Mesendoderm (in vitro differentiated cells): ENCODE measurements around the gene SCFD2.
"Not testable (repeated sequence)": the region's sequence is repeated elsewhere in the genome, so short reads cannot be mapped to it uniquely, and the experiment has no call there.

ENCODE experiments used
- DNase-seq: peaks from one replicate; pipeline ENCODE4 v3.0.0; 2013
- H2AK5ac ChIP-seq: 2 replicates; pipeline ENCODE4 v1.6.1; 2013; ENCODE audit warnings: low read length, inconsistent platforms
- H2BK120ac ChIP-seq: 2 replicates; pipeline ENCODE4 v1.6.1; 2013; ENCODE audit warnings: low read depth, mild to moderate bottlenecking, low read length, moderate library complexity, mixed read lengths
- H2BK15ac ChIP-seq: replicated peaks from 2 replicates; pipeline ENCODE4 v1.6.1; 2013; ENCODE audit warnings: low read depth, mild to moderate bottlenecking, moderate library complexity
- H2BK5ac ChIP-seq: 2 replicates; pipeline ENCODE4 v1.6.1; 2013; ENCODE audit warnings: low read length, inconsistent platforms
- H3K18ac ChIP-seq: 2 replicates; pipeline ENCODE4 v1.6.1; 2013; ENCODE audit warnings: mild to moderate bottlenecking, low read length, mixed read lengths
- H3K23ac ChIP-seq: one replicate; pipeline ENCODE4 v1.6.1; 2013; ENCODE audit warnings: low read length
- H3K27ac ChIP-seq: 2 replicates; pipeline ENCODE4 v1.5.1; 2013; ENCODE audit warnings: low read depth, mild to moderate bottlenecking, inconsistent platforms, low read length, moderate library complexity
- H3K27me3 ChIP-seq: 2 replicates; pipeline ENCODE4 v1.6.1; 2013; ENCODE audit warnings: low read length, control low read depth, mild to moderate bottlenecking, inconsistent platforms; ENCODE audit not compliant: insufficient read depth, poor library complexity
- H3K36me3 ChIP-seq: 2 replicates; pipeline ENCODE4 v1.6.1; 2013; ENCODE audit warnings: low read length, inconsistent platforms; ENCODE audit not compliant: control insufficient read depth, insufficient read depth
- H3K4ac ChIP-seq: one replicate; pipeline ENCODE4 v1.6.1; 2013; ENCODE audit warnings: low read depth, mild to moderate bottlenecking, low read length, moderate library complexity
- H3K4me1 ChIP-seq: 2 replicates; pipeline ENCODE4 v1.6.1; 2013; ENCODE audit warnings: low read depth, low read length, inconsistent platforms; ENCODE audit not compliant: control insufficient read depth
- H3K4me2 ChIP-seq: 2 replicates; pipeline ENCODE4 v1.6.1; 2013; ENCODE audit warnings: low read length
- H3K4me3 ChIP-seq: 2 replicates; pipeline ENCODE4 v1.5.1; 2013; ENCODE audit warnings: mild to moderate bottlenecking, low read length
- H3K56ac ChIP-seq: one replicate; pipeline ENCODE4 v1.6.1; 2013; ENCODE audit warnings: low read length
- H3K79me1 ChIP-seq: 2 replicates; pipeline ENCODE4 v1.6.1; 2013; ENCODE audit warnings: low read length, inconsistent platforms
- H3K79me2 ChIP-seq: 2 replicates; pipeline ENCODE4 v1.6.1; 2013; ENCODE audit warnings: mild to moderate bottlenecking, low read length; ENCODE audit not compliant: control insufficient read depth, insufficient read depth
- H3K9ac ChIP-seq: 2 replicates; pipeline ENCODE4 v1.6.1; 2013; ENCODE audit warnings: low read length, inconsistent platforms
- H4K5ac ChIP-seq: one replicate; pipeline ENCODE4 v1.6.1; 2013; ENCODE audit warnings: low read length
- H4K8ac ChIP-seq: one replicate; pipeline ENCODE4 v1.6.1; 2013; ENCODE audit warnings: low read depth, mild to moderate bottlenecking, control low read depth, low read length, moderate library complexity
- WGBS: extraction: QIAGEN DNeasy Blood & Tissue Kit; methylation state at CpG from one replicate; pipeline ENCODE4 v1.1.7; 2013; ENCODE audit warnings: low lambda C conversion rate, missing lambda C conversion rate; ENCODE audit not compliant: insufficient coverage; ENCODE audit errors: extremely low coverage; 5-methylcytosine and 5-hydroxymethylcytosine counted together

The SCFD2 gene

DNA sequence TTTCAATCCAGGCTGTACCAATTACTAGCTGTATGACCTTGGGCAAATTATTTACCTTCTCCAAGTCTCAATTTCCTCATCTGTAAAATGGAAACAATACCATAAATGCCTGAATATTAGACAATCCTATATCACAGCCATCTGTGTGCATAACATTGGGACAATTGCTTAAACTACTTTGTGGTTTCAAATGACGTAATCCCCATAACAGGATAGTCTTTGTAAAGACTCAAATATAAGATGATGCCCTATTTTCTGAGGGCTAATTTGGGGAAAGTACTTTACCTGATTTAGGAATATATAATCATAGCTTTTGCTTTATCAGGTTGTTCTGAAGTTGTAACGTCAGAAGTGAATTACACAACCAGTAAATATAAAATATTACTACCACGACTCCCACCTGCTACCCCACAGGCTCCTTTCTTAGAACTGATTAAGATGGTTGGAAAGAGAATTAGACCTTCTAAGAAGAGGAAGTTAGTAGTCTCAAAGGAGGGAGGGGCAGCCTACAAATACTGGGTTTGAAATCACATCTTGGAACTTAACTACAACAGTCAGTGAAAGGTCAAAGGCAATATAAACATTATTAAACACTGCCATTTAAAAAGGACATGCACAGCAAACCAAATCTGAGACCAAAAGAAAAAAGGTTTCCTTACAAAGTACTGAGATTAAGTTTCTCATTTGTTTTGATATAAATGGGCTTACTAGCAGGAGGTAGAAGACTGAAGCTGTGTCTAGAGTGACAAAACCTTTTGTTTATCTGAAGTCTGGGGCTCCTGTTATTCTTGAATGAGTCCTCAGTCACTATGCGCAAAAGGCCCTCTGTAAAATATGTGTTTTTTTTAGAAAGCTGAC lies 215.0 kb downstream of the SCFD2 start:
- H3K4ac ChIP-seq: no peak overlapping the region
- no peak overlapping the region for H3K23ac ChIP-seq
- no peak overlapping the region for H2BK120ac ChIP-seq
- H4K5ac ChIP-seq: no peak overlapping the region
- no peak overlapping the region for H3K4me3 ChIP-seq
- H3K4me2 ChIP-seq: no peak overlapping the region
- no CpG with 5 or more reads among the region's 4 CpGs for WGBS
- no peak overlapping the region for H2AK5ac ChIP-seq
- no peaks in the 10 kb centered on the region for H3K36me3 ChIP-seq
- H3K27me3 ChIP-seq: no peaks in the 10 kb centered on the region
- H3K79me2 ChIP-seq: no peaks in the 10 kb centered on the region
- no peak overlapping the region for H2BK5ac ChIP-seq
- no peak overlapping the region for H2BK15ac ChIP-seq
- no peaks in the 10 kb centered on the region for H3K4me1 ChIP-seq
- no peak overlapping the region for H4K8ac ChIP-seq
- H3K27ac ChIP-seq: no peak overlapping the region
- DNase-seq: no peak
- no peak overlapping the region for H3K9ac ChIP-seq
- H3K56ac ChIP-seq: no peak overlapping the region
- no peak overlapping the region for H3K18ac ChIP-seq
- no peaks in the 10 kb centered on the region for H3K79me1 ChIP-seq

DNA sequence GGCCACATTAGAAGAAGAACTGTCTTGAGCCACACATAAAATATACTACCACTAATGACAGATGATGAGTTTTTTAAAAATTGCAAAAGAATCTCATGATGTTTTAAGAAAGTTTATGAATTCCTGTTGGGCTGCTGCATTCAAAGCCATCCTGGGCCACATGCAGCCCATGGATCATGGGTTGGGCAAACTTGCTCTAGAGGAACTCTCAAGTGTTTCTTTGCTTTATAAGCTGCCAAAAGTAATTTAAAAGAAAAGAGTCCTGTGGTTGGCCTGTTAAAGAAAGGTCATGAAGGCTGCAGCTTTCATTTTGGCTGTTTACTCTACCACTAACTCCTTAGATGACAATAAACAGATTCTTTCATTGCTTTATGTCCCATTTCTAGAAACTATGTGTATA lies 218.2 kb downstream of the SCFD2 start:
- H3K56ac ChIP-seq: no peak overlapping the region
- no peak overlapping the region for H3K27ac ChIP-seq
- no peak overlapping the region for H3K18ac ChIP-seq
- H3K4me2 ChIP-seq: no peak overlapping the region
- H3K4me1 ChIP-seq: no peaks in the 10 kb centered on the region
- H3K4me3 ChIP-seq: no peak overlapping the region
- H3K27me3 ChIP-seq: no peaks in the 10 kb centered on the region
- no peak overlapping the region for H2AK5ac ChIP-seq
- H3K79me1 ChIP-seq: no peaks in the 10 kb centered on the region
- no peak for DNase-seq
- H4K8ac ChIP-seq: no peak overlapping the region
- H4K5ac ChIP-seq: no peak overlapping the region
- H2BK5ac ChIP-seq: no peak overlapping the region
- H3K23ac ChIP-seq: no peak overlapping the region
- H3K36me3 ChIP-seq: no peaks in the 10 kb centered on the region
- H2BK15ac ChIP-seq: no peak overlapping the region
- H3K79me2 ChIP-seq: no peaks in the 10 kb centered on the region
- no peak overlapping the region for H3K4ac ChIP-seq
- no peak overlapping the region for H3K9ac ChIP-seq
- H2BK120ac ChIP-seq: no peak overlapping the region

DNA sequence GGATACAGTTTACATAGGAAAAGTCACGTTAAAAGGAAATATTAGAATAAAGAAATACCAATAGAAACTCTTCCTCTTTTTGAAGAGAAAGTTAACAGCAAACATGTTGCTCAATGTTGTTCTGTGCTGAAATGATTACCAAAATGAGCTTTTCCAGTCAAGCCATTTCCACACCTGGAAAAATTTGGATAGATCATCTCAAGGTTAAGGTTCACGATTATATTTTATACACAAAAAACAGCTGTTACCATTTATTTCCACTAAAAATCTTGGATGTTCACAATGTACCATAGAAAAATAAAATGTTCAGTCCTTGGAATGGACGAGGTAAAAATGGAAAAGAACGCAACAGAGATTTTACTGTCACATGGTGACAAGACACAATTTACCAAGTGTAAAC lies 218.7 kb downstream of the SCFD2 start:
- H2BK15ac ChIP-seq: no peak overlapping the region
- H3K27ac ChIP-seq: no peak overlapping the region
- H3K4me2 ChIP-seq: no peak overlapping the region
- no CpG with 5 or more reads among the region's 4 CpGs for WGBS
- no peak overlapping the region for H4K5ac ChIP-seq
- no peak overlapping the region for H3K9ac ChIP-seq
- H3K27me3 ChIP-seq: no peaks in the 10 kb centered on the region
- no peak overlapping the region for H3K18ac ChIP-seq
- no peaks in the 10 kb centered on the region for H3K4me1 ChIP-seq
- H3K79me2 ChIP-seq: no peaks in the 10 kb centered on the region
- H2BK5ac ChIP-seq: no peak overlapping the region
- no peak overlapping the region for H3K23ac ChIP-seq
- no peak for DNase-seq
- no peaks in the 10 kb centered on the region for H3K79me1 ChIP-seq
- H3K4me3 ChIP-seq: no peak overlapping the region
- no peak overlapping the region for H2BK120ac ChIP-seq
- H2AK5ac ChIP-seq: no peak overlapping the region
- no peaks in the 10 kb centered on the region for H3K36me3 ChIP-seq
- H3K56ac ChIP-seq: no peak overlapping the region
- H4K8ac ChIP-seq: no peak overlapping the region
- no peak overlapping the region for H3K4ac ChIP-seq

DNA sequence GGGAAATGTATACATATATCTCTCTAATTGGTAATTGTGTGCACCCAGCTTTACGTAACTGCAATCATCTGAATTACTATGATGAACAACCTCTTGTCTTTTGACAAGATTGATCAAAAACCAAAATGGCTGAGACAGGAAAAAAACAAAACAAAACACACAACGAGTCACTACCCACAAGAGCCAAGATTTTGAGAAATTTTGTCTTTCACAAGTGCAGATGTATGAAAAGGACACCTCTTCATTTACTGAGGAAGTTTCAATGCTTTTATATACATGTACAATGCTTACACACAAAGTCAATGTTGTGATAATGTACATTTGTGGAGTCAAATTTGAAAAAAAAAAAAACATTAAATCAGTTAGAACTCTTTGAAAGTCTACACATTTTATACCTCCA lies 224.6 kb downstream of the SCFD2 start:
- no peak overlapping the region for H3K4me3 ChIP-seq
- H2BK120ac ChIP-seq: no peak overlapping the region
- no peak for DNase-seq
- H3K23ac ChIP-seq: no peak overlapping the region
- no peaks in the 10 kb centered on the region for H3K27me3 ChIP-seq
- no peak overlapping the region for H3K4me2 ChIP-seq
- H3K56ac ChIP-seq: no peak overlapping the region
- H3K27ac ChIP-seq: no peak overlapping the region
- H2AK5ac ChIP-seq: no peak overlapping the region
- H3K9ac ChIP-seq: no peak overlapping the region
- no peaks in the 10 kb centered on the region for H3K36me3 ChIP-seq
- H4K5ac ChIP-seq: no peak overlapping the region
- no peak overlapping the region for H3K18ac ChIP-seq
- no peak overlapping the region for H2BK5ac ChIP-seq
- no peak overlapping the region for H2BK15ac ChIP-seq
- no peaks in the 10 kb centered on the region for H3K79me1 ChIP-seq
- WGBS: no CpG with 5 or more reads among the region's 2 CpGs
- H3K79me2 ChIP-seq: no peaks in the 10 kb centered on the region
- H3K4ac ChIP-seq: no peak overlapping the region
- H4K8ac ChIP-seq: no peak overlapping the region
- no peaks in the 10 kb centered on the region for H3K4me1 ChIP-seq

DNA sequence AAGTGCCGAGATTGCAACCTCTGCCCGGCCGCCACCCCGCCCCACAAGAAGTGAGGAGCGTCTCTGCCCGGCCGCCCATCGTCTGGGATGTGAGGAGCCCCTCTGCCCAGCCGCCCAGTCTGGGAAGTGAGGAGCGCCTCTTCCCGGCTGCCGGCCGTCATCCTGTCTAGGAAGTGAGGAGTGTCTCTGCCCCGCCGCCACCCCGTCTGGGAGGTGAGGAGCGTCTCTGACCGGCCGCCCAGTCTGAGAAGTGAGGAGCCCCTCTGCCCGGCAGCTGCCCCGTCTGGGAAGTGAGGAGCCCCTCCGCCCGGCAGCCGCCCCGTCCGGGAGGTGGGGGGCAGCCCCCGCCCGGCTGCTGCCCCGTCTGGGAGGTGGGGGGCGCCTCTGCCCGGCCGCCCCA lies 226.6 kb downstream of the SCFD2 start:
- WGBS: no CpG with 5 or more reads among the region's 32 CpGs
- not testable (repeated sequence) for H3K4me2 ChIP-seq, H3K4me3 ChIP-seq, H3K56ac ChIP-seq, H3K9ac ChIP-seq, H3K79me2 ChIP-seq, H3K36me3 ChIP-seq, H3K27me3 ChIP-seq, H3K4me1 ChIP-seq, H3K4ac ChIP-seq, H3K27ac ChIP-seq, H4K5ac ChIP-seq, H2BK120ac ChIP-seq, H2BK5ac ChIP-seq, H3K18ac ChIP-seq, DNase-seq, H4K8ac ChIP-seq, H3K79me1 ChIP-seq, H3K23ac ChIP-seq, H2BK15ac ChIP-seq, H2AK5ac ChIP-seq

DNA sequence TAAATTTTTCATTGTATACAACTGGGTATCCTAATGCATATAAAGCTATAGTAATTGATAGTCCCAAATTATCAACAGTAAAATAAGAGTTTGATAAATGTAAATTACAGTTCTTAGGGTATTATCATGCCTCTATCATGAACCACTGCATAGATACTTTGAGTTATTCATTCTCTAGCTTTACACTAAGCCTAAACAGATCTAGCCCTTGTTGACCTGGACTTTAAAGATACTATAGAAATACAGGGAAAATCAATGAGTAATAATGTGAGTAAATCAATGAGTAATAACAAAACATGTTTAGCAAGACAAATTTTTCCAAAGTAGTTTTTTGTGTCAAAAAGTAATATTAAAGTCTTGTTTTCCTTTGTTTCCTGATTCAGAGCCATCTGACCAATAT lies 228.4 kb downstream of the SCFD2 start:
- Histone ChIP-seq H4K5ac (no peak overlapping the region), H2AK5ac (no peak overlapping the region), H3K56ac (no peak overlapping the region), H4K8ac (no peak overlapping the region), H3K27ac (no peak overlapping the region), H3K4me2 (no peak overlapping the region), H3K18ac (no peak overlapping the region), H3K9ac (no peak overlapping the region), H3K4ac (no peak overlapping the region), H3K4me3 (no peak overlapping the region), H2BK5ac (no peak overlapping the region), H3K23ac (no peak overlapping the region), H3K27me3 (no peaks in the 10 kb centered on the region), H3K79me2 (no peaks in the 10 kb centered on the region), H3K36me3 (no peaks in the 10 kb centered on the region), H2BK15ac (no peak overlapping the region), H2BK120ac (no peak overlapping the region), H3K79me1 (no peaks in the 10 kb centered on the region), H3K4me1 (no peaks in the 10 kb centered on the region)
- DNase-seq: no peak
